H9 (cell line): ENCODE results near the gene LTA4H. TPM values are rescaled to one million over a fixed set of nuclear protein-coding genes. Genes with fewer than 3 reads are reported as not detected.

Experiments
- DNase-seq: peaks from one replicate; pipeline ENCODE4 v3.0.0-alpha.2; 2017
- H2AFZ ChIP-seq: one replicate; pipeline ENCODE4 v1.6.1; 2013; ENCODE audit warnings: mild to moderate bottlenecking, low read length, control low read depth, moderate library complexity
- H2AK5ac ChIP-seq: 2 replicates; pipeline ENCODE4 v1.6.1; 2013; ENCODE audit warnings: low read length, control low read depth, mixed read lengths; ENCODE audit not compliant: insufficient read length
- H2BK120ac ChIP-seq: one replicate; pipeline ENCODE4 v1.6.1; 2013; ENCODE audit warnings: low read depth, mild to moderate bottlenecking, low read length, control low read depth, inconsistent platforms; ENCODE audit not compliant: poor library complexity, severe bottlenecking
- H2BK12ac ChIP-seq: 2 replicates; pipeline ENCODE4 v1.6.1; 2013; ENCODE audit warnings: low read length, control low read depth, mixed read lengths, low read depth; ENCODE audit not compliant: insufficient read length
- H2BK15ac ChIP-seq: 2 replicates; pipeline ENCODE4 v1.6.1; 2013; ENCODE audit warnings: low read depth, low read length, control low read depth
- H2BK20ac ChIP-seq: one replicate; pipeline ENCODE4 v1.6.1; 2013; ENCODE audit warnings: low read depth, mild to moderate bottlenecking, low read length, control low read depth, inconsistent platforms; ENCODE audit not compliant: poor library complexity, severe bottlenecking
- H2BK5ac ChIP-seq: 2 replicates; pipeline ENCODE4 v1.6.1; 2013; ENCODE audit warnings: low read length, control low read depth, mixed read lengths; ENCODE audit not compliant: insufficient read length
- H3K14ac ChIP-seq: 2 replicates; pipeline ENCODE4 v1.6.1; 2013; ENCODE audit warnings: low read length, control low read depth; ENCODE audit not compliant: insufficient read depth
- H3K18ac ChIP-seq: 2 replicates; pipeline ENCODE4 v1.6.1; 2013; ENCODE audit warnings: low read depth, mild to moderate bottlenecking, mixed read lengths, low read length, control low read depth; ENCODE audit not compliant: insufficient read length
- H3K23ac ChIP-seq: 2 replicates; pipeline ENCODE4 v1.6.1; 2013; ENCODE audit warnings: low read length, control low read depth, mixed read lengths, low read depth; ENCODE audit not compliant: insufficient read length
- H3K23me2 ChIP-seq: 2 replicates; pipeline ENCODE4 v1.6.1; 2013; ENCODE audit warnings: low read depth, mild to moderate bottlenecking, mixed read lengths, low read length, control low read depth; ENCODE audit not compliant: insufficient read length, poor library complexity, severe bottlenecking
- H3K27ac ChIP-seq: 2 replicates; pipeline ENCODE4 v1.5.1; 2013; ENCODE audit warnings: low read length, control low read depth, mixed read lengths, low read depth; ENCODE audit not compliant: insufficient read length
- H3K27me3 ChIP-seq: 2 replicates; pipeline ENCODE4 v1.6.1; 2013; ENCODE audit warnings: low read length, control low read depth, inconsistent platforms; ENCODE audit not compliant: insufficient read depth
- H3K4ac ChIP-seq: 2 replicates; pipeline ENCODE4 v1.6.1; 2013; ENCODE audit warnings: low read depth, mild to moderate bottlenecking, control low read depth, inconsistent platforms, low read length, moderate library complexity
- H3K4me1 ChIP-seq: 2 replicates; pipeline ENCODE4 v1.6.1; 2013; ENCODE audit warnings: low read length, control low read depth, inconsistent platforms; ENCODE audit not compliant: insufficient read depth
- H3K4me2 ChIP-seq: 2 replicates; pipeline ENCODE4 v1.6.1; 2013; ENCODE audit warnings: low read length, control low read depth, mixed read lengths; ENCODE audit not compliant: insufficient read length, insufficient read depth
- H3K56ac ChIP-seq: 2 replicates; pipeline ENCODE4 v1.6.1; 2013; ENCODE audit warnings: low read depth, mild to moderate bottlenecking, mixed read lengths, low read length, control low read depth; ENCODE audit not compliant: insufficient read length
- H3K79me1 ChIP-seq: 2 replicates; pipeline ENCODE4 v1.6.1; 2013; ENCODE audit warnings: low read depth, mild to moderate bottlenecking, moderate library complexity, low read length, control low read depth, inconsistent platforms; ENCODE audit not compliant: insufficient read depth, poor library complexity, severe bottlenecking
- H3K79me2 ChIP-seq: 2 replicates; pipeline ENCODE4 v1.6.1; 2013; ENCODE audit warnings: low read length, control low read depth, inconsistent platforms; ENCODE audit not compliant: insufficient read depth
- H3K9ac ChIP-seq: 2 replicates; pipeline ENCODE4 v1.6.1; 2013; ENCODE audit warnings: low read length, control low read depth, mixed read lengths; ENCODE audit not compliant: insufficient read length; ENCODE audit errors: extremely low read depth
- H3K9me3 ChIP-seq: one replicate; pipeline ENCODE4 v1.6.1; 2013; ENCODE audit warnings: low read depth, low read length, inconsistent platforms; ENCODE audit not compliant: control insufficient read depth
- H3T11ph ChIP-seq: one replicate; pipeline ENCODE4 v1.6.1; 2013; ENCODE audit warnings: mild to moderate bottlenecking, low read length, control low read depth, inconsistent platforms
- H4K20me1 ChIP-seq: one replicate; pipeline ENCODE4 v1.6.1; 2013; ENCODE audit not compliant: control insufficient read depth, insufficient read length, insufficient read depth
- H4K5ac ChIP-seq: 2 replicates; pipeline ENCODE4 v1.6.1; 2013; ENCODE audit warnings: low read depth, mild to moderate bottlenecking, mixed read lengths, low read length, control low read depth; ENCODE audit not compliant: insufficient read length
- H4K8ac ChIP-seq: replicated peaks from 2 replicates; pipeline ENCODE4 v1.6.1; 2013; ENCODE audit warnings: low read length, control low read depth, mixed read lengths, low read depth; ENCODE audit not compliant: insufficient read length
- H4K91ac ChIP-seq: 2 replicates; pipeline ENCODE4 v1.6.1; 2013; ENCODE audit warnings: low read depth, mild to moderate bottlenecking, moderate library complexity, mixed read lengths, low read length, control low read depth; ENCODE audit not compliant: insufficient read length
- H3K27ac Mint-ChIP-seq, 3 experiments: 2 replicates in 2 of 3; 3 replicates in 1 of 3; pipeline ENCODE4 v1.8.0; 2020 to 2021; ENCODE audit warnings: mixed read lengths in 3 of 3, mild to moderate bottlenecking in 1 of 3, moderate library complexity in 1 of 3
- H3K27me3 Mint-ChIP-seq: 2 replicates; pipeline ENCODE4 v1.8.0; 2021; ENCODE audit warnings: low read depth, mild to moderate bottlenecking, moderate library complexity, mixed read lengths
- H3K36me3 Mint-ChIP-seq, 3 experiments: 2 replicates in 2 of 3; 3 replicates in 1 of 3; pipeline ENCODE4 v1.8.0; 2020 to 2021; ENCODE audit warnings: low read depth in 3 of 3, mixed read lengths in 3 of 3; ENCODE audit not compliant: insufficient read depth in 1 of 3
- H3K4me1 Mint-ChIP-seq, 2 experiments: 2 replicates each; pipeline ENCODE4 v1.8.0; 2020; ENCODE audit warnings: mixed read lengths in 2 of 2
- H3K4me3 Mint-ChIP-seq, 2 experiments: 2 replicates in 1 of 2; 3 replicates in 1 of 2; pipeline ENCODE4 v1.8.0; 2020 to 2021; ENCODE audit warnings: mild to moderate bottlenecking in 2 of 2, mixed read lengths in 2 of 2, moderate library complexity in 1 of 2
- H3K9me3 Mint-ChIP-seq, 2 experiments: 2 replicates in 1 of 2; 3 replicates in 1 of 2; pipeline ENCODE4 v1.8.0; 2020; ENCODE audit warnings: mild to moderate bottlenecking in 2 of 2, mixed read lengths in 2 of 2, moderate library complexity in 1 of 2
- CTCF ChIP-seq: fragments of 200-600 bp; sonication (generic); conservative IDR thresholded peaks from 3 replicates; pipeline ENCODE4 v1.8.0; 2021; ENCODE audit warnings: antibody characterized with exemption, mild to moderate bottlenecking
- WGBS: extraction: QIAGEN DNeasy Blood & Tissue Kit; methylation state at CpG from one replicate; pipeline ENCODE4 v1.1.7; 2013; ENCODE audit warnings: missing lambda C conversion rate, low lambda C conversion rate, mixed read lengths; ENCODE audit not compliant: insufficient read length; ENCODE audit errors: extremely low coverage; 5-methylcytosine and 5-hydroxymethylcytosine counted together
- total RNA-seq: library from RNA; stranded (reverse); gene quantifications from 2 replicates; pipeline ENCODE4 v1.2.1, GENCODE V29; 2021

LTA4H gene
- total RNA-seq, 1 experiment from 2014 or later: 144 TPM

- H2AK5ac ChIP-seq: no peak overlapping the region
- no peak overlapping the region for H3K14ac ChIP-seq
- Mint-ChIP-seq H3K27ac (no peak overlapping the region; a peak in 1 of 7 replicates), H3K9me3 (no peaks in the 10 kb centered on the region), H3K4me1 (peaks cover 34 to 35% of the 10 kb centered on the region in 2 experiments), H3K27me3 (peaks cover 6% of the 10 kb centered on the region), H3K36me3 (no peaks in the 10 kb centered on the region), H3K4me3 (no peak overlapping the region)
- H3K23ac ChIP-seq: no peak overlapping the region
- no peak overlapping the region for H4K5ac ChIP-seq
- no peak for TF ChIP-seq CTCF
- no peak overlapping the region for H4K91ac ChIP-seq
- no peak overlapping the region for H3K4me2 ChIP-seq
- no peaks in the 10 kb centered on the region for H3K23me2 ChIP-seq
- no peak overlapping the region for H3K27ac ChIP-seq
- H3K4ac ChIP-seq: no peak overlapping the region
- no peak overlapping the region for H2BK15ac ChIP-seq
- H3K18ac ChIP-seq: no peak overlapping the region
- H3K79me2 ChIP-seq: no peaks in the 10 kb centered on the region
- no peak overlapping the region for H2BK20ac ChIP-seq
- H4K8ac ChIP-seq: no peak overlapping the region
- H2BK12ac ChIP-seq: no peak overlapping the region
- no peaks in the 10 kb centered on the region for H4K20me1 ChIP-seq
- no peak for DNase-seq
- H2AFZ ChIP-seq: no peak overlapping the region
- no peak overlapping the region for H3K9ac ChIP-seq
- H2BK120ac ChIP-seq: no peak overlapping the region
- no CpG with 5 or more reads among the region's 11 CpGs for WGBS
- H2BK5ac ChIP-seq: no peak overlapping the region
- H3K79me1 ChIP-seq: no peaks in the 10 kb centered on the region
- H3T11ph ChIP-seq: no peak overlapping the region
- H3K9me3 ChIP-seq: no peaks in the 10 kb centered on the region
- H3K4me1 ChIP-seq: peaks cover 8% of the 10 kb centered on the region; the same call in 1 of the 2 replicates
- H3K56ac ChIP-seq: no peak overlapping the region
- H3K27me3 ChIP-seq: no peaks in the 10 kb centered on the region
These were observed 46.7 kb downstream of the LTA4H start for GRCh38 chr12:95988506-95989275.
